Measurements from ENCODE around the gene ERCC3.
"Not testable (repeated sequence)": the region's sequence is repeated elsewhere in the genome, so short reads cannot be mapped to it uniquely, and the experiment has no call there.

The ERCC3 gene

GRCh38 chr2:127254386-127254981, 39.5 kb downstream of the ERCC3 start:
- Histone ChIP-seq H2AFZ (ENCODE audit: low read depth, low read length) (no peak overlapping the region), H3K4me2 (ENCODE audit: insufficient read depth, low read length) (no peak overlapping the region), H3K27ac (ENCODE audit: low read length) (no peak overlapping the region), H3K9me3 (ENCODE audit: insufficient read depth, low read length, severe bottlenecking) (no peaks in the 10 kb centered on the region), H3K27me3 (ENCODE audit: insufficient read depth, low read length, poor library complexity) (no peaks in the 10 kb centered on the region), H3K4me1 (ENCODE audit: insufficient read depth, low read length) (no peaks in the 10 kb centered on the region), H3K79me2 (ENCODE audit: insufficient read depth, low read length) (no peaks in the 10 kb centered on the region), H3K36me3 (ENCODE audit: insufficient read depth, low read length) (peaks cover 37% of the 10 kb centered on the region), H3K9ac (ENCODE audit: low read depth, low read length) (no peak overlapping the region), H3K4me3 (ENCODE audit: low read depth in 1 of 2, low read length in 2 of 2) (no peak overlapping the region), H4K20me1 (ENCODE audit: insufficient read depth, low read length) (no peaks in the 10 kb centered on the region)
- no peak for DNase-seq
- no peak for ATAC-seq (ENCODE audit: insufficient read depth, low read depth)
- no peak for TF ChIP-seq EZH2 (IDR thresholded peaks at IDR 0.05; ENCODE audit: borderline replicate concordance, low read depth, low read length, severe bottlenecking)
- TF ChIP-seq, protein P1, sequence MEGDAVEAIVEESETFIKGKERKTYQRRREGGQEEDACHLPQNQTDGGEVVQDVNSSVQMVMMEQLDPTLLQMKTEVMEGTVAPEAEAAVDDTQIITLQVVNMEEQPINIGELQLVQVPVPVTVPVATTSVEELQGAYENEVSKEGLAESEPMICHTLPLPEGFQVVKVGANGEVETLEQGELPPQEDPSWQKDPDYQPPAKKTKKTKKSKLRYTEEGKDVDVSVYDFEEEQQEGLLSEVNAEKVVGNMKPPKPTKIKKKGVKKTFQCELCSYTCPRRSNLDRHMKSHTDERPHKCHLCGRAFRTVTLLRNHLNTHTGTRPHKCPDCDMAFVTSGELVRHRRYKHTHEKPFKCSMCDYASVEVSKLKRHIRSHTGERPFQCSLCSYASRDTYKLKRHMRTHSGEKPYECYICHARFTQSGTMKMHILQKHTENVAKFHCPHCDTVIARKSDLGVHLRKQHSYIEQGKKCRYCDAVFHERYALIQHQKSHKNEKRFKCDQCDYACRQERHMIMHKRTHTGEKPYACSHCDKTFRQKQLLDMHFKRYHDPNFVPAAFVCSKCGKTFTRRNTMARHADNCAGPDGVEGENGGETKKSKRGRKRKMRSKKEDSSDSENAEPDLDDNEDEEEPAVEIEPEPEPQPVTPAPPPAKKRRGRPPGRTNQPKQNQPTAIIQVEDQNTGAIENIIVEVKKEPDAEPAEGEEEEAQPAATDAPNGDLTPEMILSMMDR (IDR thresholded peaks at IDR 0.05; ENCODE audit: borderline replicate concordance, extremely low read depth, low read length, poor library complexity, severe bottlenecking): no peak

- not testable (repeated sequence) for H3K4me3 ChIP-seq (ENCODE audit: low read depth in 1 of 2, low read length in 2 of 2); H3K79me2 ChIP-seq (ENCODE audit: insufficient read depth, low read length); ATAC-seq (ENCODE audit: insufficient read depth, low read depth); H4K20me1 ChIP-seq (ENCODE audit: insufficient read depth, low read length); H3K36me3 ChIP-seq (ENCODE audit: insufficient read depth, low read length); H3K9ac ChIP-seq (ENCODE audit: low read depth, low read length); H3K9me3 ChIP-seq (ENCODE audit: insufficient read depth, low read length, severe bottlenecking); H3K27me3 ChIP-seq (ENCODE audit: insufficient read depth, low read length, poor library complexity); H2AFZ ChIP-seq (ENCODE audit: low read depth, low read length); DNase-seq; H3K4me2 ChIP-seq (ENCODE audit: insufficient read depth, low read length); H3K4me1 ChIP-seq (ENCODE audit: insufficient read depth, low read length); H3K27ac ChIP-seq (ENCODE audit: low read length)
These were observed 52.8 kb downstream of the ERCC3 start for GRCh38 chr2:127241184-127241583.

GRCh38 chr2:127239395-127239794, 54.5 kb downstream of the ERCC3 start:
- DNase-seq: no peak
- no peaks in the 10 kb centered on the region for H3K4me1 ChIP-seq (ENCODE audit: insufficient read depth, low read length)
- H3K27ac ChIP-seq (ENCODE audit: low read length): no peak overlapping the region
- no peak for ATAC-seq (ENCODE audit: insufficient read depth, low read depth)
- H3K36me3 ChIP-seq (ENCODE audit: insufficient read depth, low read length): no peaks in the 10 kb centered on the region
- no peak overlapping the region for H3K9ac ChIP-seq (ENCODE audit: low read depth, low read length)
- TF ChIP-seq EZH2 (IDR thresholded peaks at IDR 0.05; ENCODE audit: borderline replicate concordance, low read depth, low read length, severe bottlenecking): no peak
- TF ChIP-seq, protein P1 (IDR thresholded peaks at IDR 0.05; ENCODE audit: borderline replicate concordance, extremely low read depth, low read length, poor library complexity, severe bottlenecking): no peak
- H3K4me3 ChIP-seq (ENCODE audit: low read depth in 1 of 2, low read length in 2 of 2): no peak overlapping the region
- H3K79me2 ChIP-seq (ENCODE audit: insufficient read depth, low read length): no peaks in the 10 kb centered on the region
- no peaks in the 10 kb centered on the region for H3K27me3 ChIP-seq (ENCODE audit: insufficient read depth, low read length, poor library complexity)
- H3K4me2 ChIP-seq (ENCODE audit: insufficient read depth, low read length): no peak overlapping the region
- H2AFZ ChIP-seq (ENCODE audit: low read depth, low read length): no peak overlapping the region
- no peaks in the 10 kb centered on the region for H4K20me1 ChIP-seq (ENCODE audit: insufficient read depth, low read length)
- H3K9me3 ChIP-seq (ENCODE audit: insufficient read depth, low read length, severe bottlenecking): peaks cover 7% of the 10 kb centered on the region

DNA sequence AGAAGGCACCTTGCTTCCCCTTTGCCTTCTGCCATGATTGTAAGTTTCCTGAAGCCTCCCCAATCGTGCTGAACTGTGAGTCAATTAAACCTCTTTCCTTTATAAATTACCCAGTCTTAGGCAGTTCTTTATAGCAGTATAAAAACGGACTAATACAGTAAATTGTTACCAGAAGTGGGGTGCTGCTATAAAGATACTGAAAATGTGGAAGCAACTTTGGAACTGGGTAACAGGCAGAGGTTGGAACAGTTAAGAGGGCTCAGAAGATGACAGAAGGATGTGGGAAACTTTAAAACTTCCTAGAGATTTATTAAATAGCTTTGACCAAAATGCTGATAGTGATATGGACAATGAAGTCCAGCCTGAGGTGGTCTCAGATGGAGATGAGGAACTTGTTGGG, 56.2 kb downstream of the ERCC3 start:
- H3K79me2 ChIP-seq (ENCODE audit: insufficient read depth, low read length); H3K27ac ChIP-seq (ENCODE audit: low read length); H2AFZ ChIP-seq (ENCODE audit: low read depth, low read length); H3K9ac ChIP-seq (ENCODE audit: low read depth, low read length); H3K9me3 ChIP-seq (ENCODE audit: insufficient read depth, low read length, severe bottlenecking); H3K4me3 ChIP-seq (ENCODE audit: low read depth in 1 of 2, low read length in 2 of 2); H3K27me3 ChIP-seq (ENCODE audit: insufficient read depth, low read length, poor library complexity); ATAC-seq (ENCODE audit: insufficient read depth, low read depth); H4K20me1 ChIP-seq (ENCODE audit: insufficient read depth, low read length); DNase-seq; H3K36me3 ChIP-seq (ENCODE audit: insufficient read depth, low read length); H3K4me2 ChIP-seq (ENCODE audit: insufficient read depth, low read length); H3K4me1 ChIP-seq (ENCODE audit: insufficient read depth, low read length): not testable (repeated sequence)

All from DND-41 (cell line).